Activated B cell treated with CpG ODN at 0.5 μM for 24 hours (primary cell): ENCODE data around the gene SOBP. TPM values are rescaled to one million over a fixed set of nuclear protein-coding genes. Genes with fewer than 3 reads are reported as not detected.

Source experiments
- ATAC-seq: fragments of 200-7000 bp; cut with Tn5 transposase; one replicate; pipeline ENCODE4 v1.10.0; 2021; ENCODE audit warnings: low read depth, mild to moderate bottlenecking, moderate library complexity
- CTCF ChIA-PET: fragments of 350-600 bp; sonication (Branson Sonifier 250); formaldehyde crosslinking; loops from one replicate; lab custom pipeline; 2021; ENCODE audit warnings: antibody characterized with exemption; lab: Charles Lee
- POLR2A ChIA-PET: fragments of 350-600 bp; sonication (Branson Sonifier 250); formaldehyde crosslinking; loops from one replicate; lab custom pipeline; 2021; ENCODE audit warnings: antibody characterized with exemption; lab: Charles Lee
- DNase-seq: peaks from one replicate; pipeline ENCODE4 v3.0.0; 2022
- H3K27ac Mint-ChIP-seq: one replicate; pipeline ENCODE4 v1.8.0; 2020; ENCODE audit warnings: mixed read lengths
- H3K27me3 Mint-ChIP-seq: one replicate; pipeline ENCODE4 v1.8.0; 2021; ENCODE audit warnings: mixed read lengths
- H3K36me3 Mint-ChIP-seq: one replicate; pipeline ENCODE4 v1.8.0; 2021; ENCODE audit warnings: low read depth, mixed read lengths
- H3K4me1 Mint-ChIP-seq: one replicate; pipeline ENCODE4 v1.8.0; 2021; ENCODE audit warnings: mixed read lengths
- H3K4me3 Mint-ChIP-seq: one replicate; pipeline ENCODE4 v1.8.0; 2020; ENCODE audit warnings: mild to moderate bottlenecking, mixed read lengths
- H3K9me3 Mint-ChIP-seq: one replicate; pipeline ENCODE4 v1.8.0; 2020; ENCODE audit warnings: mixed read lengths
- CTCF ChIP-seq: fragments of 200-600 bp; IDR thresholded peaks from one replicate; pipeline ENCODE4 v1.8.0; 2022; ENCODE audit warnings: antibody characterized with exemption, mild to moderate bottlenecking
- intact Hi-C: fragments of 100-400 bp; cut with micrococcal nuclease; formaldehyde crosslinking; loops from one replicate; pipeline ENCODE4 v1.15.1; 2024
- total RNA-seq: library from RNA; stranded (reverse); gene quantifications from 2 replicates; pipeline ENCODE4 v1.2.3, GENCODE V29; 2022

SOBP gene
- total RNA-seq, 1 donor from 2014 or later, result 1.1 TPM

- ChIA-PET CTCF (no interaction called here), POLR2A (no interaction called here)
- Mint-ChIP-seq H3K27me3 (peaks cover 4% of the 10 kb centered on the region), H3K27ac (no peak overlapping the region), H3K4me1 (no peaks in the 10 kb centered on the region), H3K9me3 (no peaks in the 10 kb centered on the region), H3K36me3 (no peaks in the 10 kb centered on the region), H3K4me3 (no peak overlapping the region)
- intact Hi-C loops, result no loop called here
- ATAC-seq, result no peak
- DNase-seq, result no peak
- no peak for TF ChIP-seq CTCF
These were observed 94.8 kb downstream of the SOBP start for GRCh38 chr6:107584726-107585125.

- POLR2A ChIA-PET, result no interaction called here
- no peak overlapping the region for H3K4me3 Mint-ChIP-seq
- intact Hi-C loops, result no loop called here
- H3K27ac Mint-ChIP-seq, result no peak overlapping the region
- ATAC-seq (no peak), DNase-seq (no peak)
- H3K27me3 Mint-ChIP-seq, result no peaks in the 10 kb centered on the region
- H3K4me1 Mint-ChIP-seq, result peaks cover 5% of the 10 kb centered on the region
- CTCF ChIA-PET, result no interaction called here
- no peak for TF ChIP-seq CTCF
- H3K9me3 Mint-ChIP-seq, result no peaks in the 10 kb centered on the region
- H3K36me3 Mint-ChIP-seq, result no peaks in the 10 kb centered on the region
These were observed 96.0 kb downstream of the SOBP start for GRCh38 chr6:107585815-107586435.

DNA sequence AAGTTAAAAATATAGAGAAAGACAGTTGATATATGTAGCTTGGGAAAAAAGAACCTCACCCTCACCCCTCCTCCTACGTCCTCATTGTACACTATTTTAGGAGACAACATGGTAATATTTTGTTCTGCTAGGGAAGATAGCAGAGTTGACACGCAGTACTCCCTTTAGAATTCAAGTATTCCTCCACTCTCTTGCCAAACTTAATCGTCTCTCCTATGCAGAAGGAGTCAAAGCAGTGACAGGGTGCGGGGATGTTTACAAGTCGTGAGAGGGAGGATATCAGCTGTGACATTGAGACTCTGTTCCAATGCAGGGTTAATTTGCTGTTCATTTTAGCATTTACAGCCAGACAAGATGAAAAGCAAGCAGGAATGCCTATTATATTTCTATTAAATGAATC is 97.5 kb downstream of the SOBP start:
- no peak for ATAC-seq
- no peak overlapping the region for H3K4me3 Mint-ChIP-seq
- H3K27ac Mint-ChIP-seq, result no peak overlapping the region
- DNase-seq, result no peak
- intact Hi-C loops, result no loop called here
- ChIA-PET CTCF (no interaction called here), POLR2A (no interaction called here)
- H3K36me3 Mint-ChIP-seq, result no peaks in the 10 kb centered on the region
- H3K9me3 Mint-ChIP-seq, result no peaks in the 10 kb centered on the region
- H3K27me3 Mint-ChIP-seq, result peaks cover 2% of the 10 kb centered on the region
- peaks cover 5% of the 10 kb centered on the region for H3K4me1 Mint-ChIP-seq
- no peak for TF ChIP-seq CTCF

DNA sequence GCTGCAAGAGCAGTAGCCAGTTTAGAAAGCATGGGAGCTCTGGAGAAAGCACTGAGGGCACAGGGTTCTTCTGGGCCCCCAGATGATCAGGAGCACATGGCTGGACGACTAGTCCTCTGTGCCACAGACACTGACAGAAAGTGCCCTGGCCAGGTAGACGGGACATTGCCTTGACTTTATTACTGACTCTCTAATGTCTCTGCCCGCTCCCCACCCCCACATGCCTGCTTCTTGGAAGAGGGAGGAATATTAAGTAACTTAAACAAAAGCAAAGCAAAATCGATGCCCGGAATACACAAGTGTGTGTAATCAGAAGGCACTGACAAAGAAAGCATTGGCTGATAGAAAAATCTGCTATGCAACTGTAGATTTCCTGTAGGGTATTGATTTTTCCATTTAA is 99.3 kb downstream of the SOBP start:
- Mint-ChIP-seq H3K4me3 (no peak overlapping the region), H3K27ac (no peak overlapping the region), H3K36me3 (no peaks in the 10 kb centered on the region), H3K9me3 (no peaks in the 10 kb centered on the region), H3K4me1 (peaks cover 5% of the 10 kb centered on the region), H3K27me3 (peaks cover 2% of the 10 kb centered on the region)
- DNase-seq, result no peak
- no peak for TF ChIP-seq CTCF
- ATAC-seq, result no peak
- POLR2A ChIA-PET, result no interaction called here
- intact Hi-C loops, result no loop called here
- CTCF ChIA-PET, result no interaction called here

GRCh38 chr6:107589934-107590333 is 100.0 kb downstream of the SOBP start:
- Mint-ChIP-seq H3K27me3 (peaks cover 2% of the 10 kb centered on the region), H3K4me3 (no peak overlapping the region)
- ATAC-seq, result no peak

More at GRCh38 chr6:107589934-107590333, 100.0 kb downstream of the SOBP start:
- no peak overlapping the region for H3K27ac Mint-ChIP-seq
- no peaks in the 10 kb centered on the region for H3K36me3 Mint-ChIP-seq
- no peak for DNase-seq
- peaks cover 5% of the 10 kb centered on the region for H3K4me1 Mint-ChIP-seq
- CTCF ChIA-PET, result no interaction called here
- POLR2A ChIA-PET, result no interaction called here
- H3K9me3 Mint-ChIP-seq, result no peaks in the 10 kb centered on the region
- intact Hi-C loops, result no loop called here
- TF ChIP-seq CTCF, result no peak
